Measurements from ENCODE around the gene HNRNPAB. TPM values are rescaled to one million over a fixed set of nuclear protein-coding genes. Genes with fewer than 3 reads are reported as not detected.

HNRNPAB gene
- total and polyA plus RNA-seq, 9 of the 15 experiments (the other 6 are each of a cell fraction or from before 2014, with no cell fraction given), result 34.6 to 425 (median 236) TPM

DNA sequence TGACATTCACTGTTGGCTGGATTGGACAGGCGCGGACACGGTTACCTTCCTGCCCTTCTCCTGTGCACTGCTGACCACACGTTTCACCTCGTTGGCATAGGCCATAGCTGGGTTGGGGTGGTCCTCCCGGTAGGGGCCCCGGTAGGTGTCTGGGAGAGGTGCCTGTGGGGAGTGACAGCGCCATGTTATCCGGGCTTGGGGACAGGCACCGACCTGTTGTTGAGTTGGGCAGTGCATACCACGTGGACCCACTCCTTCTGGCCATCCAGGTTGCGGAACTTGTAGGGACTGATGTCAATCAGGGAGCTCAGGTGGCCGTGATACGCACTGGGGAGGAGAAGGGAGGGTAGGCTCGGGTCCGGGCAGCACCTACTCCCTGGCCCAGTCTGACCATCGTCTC, 20.1 kb downstream of the HNRNPAB start:
- POLR2A ChIA-PET, result interaction anchor here (0.6 to 13.2 kb wide), 5 partner anchors 11 to 36 kb away, joined by 3 to 162 read pairs (median 5); partner anchors contain the start of gene HNRNPAB
- Histone ChIP-seq H3K9ac (ENCODE audit: insufficient read depth in 1 of 2, low read depth in 2 of 2, low read length in 2 of 2) (peak overlapping the region in 1 of 2 experiments; percentile 77; a peak in 2 of 4 replicates), H3K36me3 (ENCODE audit: control insufficient read depth, insufficient read depth, low read length) (peaks cover 86% of the 10 kb centered on the region), H3K9me1 (ENCODE audit: control insufficient read depth, insufficient read depth, low read length) (peaks cover 5% of the 10 kb centered on the region), H4K20me1 (replicated peaks; ENCODE audit: control insufficient read depth, insufficient read depth, low read length) (peaks cover 9% of the 10 kb centered on the region), H3K79me2 (ENCODE audit: control insufficient read depth, insufficient read depth, low read length) (peaks cover 5% of the 10 kb centered on the region; the same call in 1 of the 3 replicates), H2AFZ (ENCODE audit: low read depth, low read length) (no peak overlapping the region), H3K27me3 (ENCODE audit: control insufficient read depth in 2 of 2, insufficient read depth in 2 of 2, low read length in 2 of 2) (no peaks in the 10 kb centered on the region), H3K4me3 (no peak overlapping the region), H3K27ac (ENCODE audit: extremely low read depth, low read depth, low read length) (no peak overlapping the region), H3K9me3 (replicated peaks; ENCODE audit: control insufficient read depth, insufficient read depth, low read depth, low read length) (no peaks in the 10 kb centered on the region), H3K4me2 (ENCODE audit: insufficient read depth, low read length) (no peak overlapping the region), H3K4me1 (replicated peaks in 1 of 2; ENCODE audit: control insufficient read depth in 2 of 2, insufficient read depth in 2 of 2, low read length in 2 of 2) (peaks cover 10 to 23% of the 10 kb centered on the region in 2 experiments; a peak in 3 of 5 replicates)
- FAIRE-seq (no peak), DNase-seq (ENCODE audit: extremely low read depth in 1 of 4, low spot score in 3 of 4) (no peak), ATAC-seq (no peak; the same call in 2 of the 3 replicates)
- TF ChIP-seq POLR2G (IDR thresholded peaks at IDR 0.05; ENCODE audit: low read depth, low read length) (peak; percentile 60), RBM39 (optimal IDR thresholded peaks at IDR 0.05; ENCODE audit: low read depth, low read length) (no peak), ZNF165 (CRISPR knock-in tag; IDR thresholded peaks at IDR 0.05; ENCODE audit: borderline replicate concordance) (no peak)
- TF ChIP-seq, protein P1, sequence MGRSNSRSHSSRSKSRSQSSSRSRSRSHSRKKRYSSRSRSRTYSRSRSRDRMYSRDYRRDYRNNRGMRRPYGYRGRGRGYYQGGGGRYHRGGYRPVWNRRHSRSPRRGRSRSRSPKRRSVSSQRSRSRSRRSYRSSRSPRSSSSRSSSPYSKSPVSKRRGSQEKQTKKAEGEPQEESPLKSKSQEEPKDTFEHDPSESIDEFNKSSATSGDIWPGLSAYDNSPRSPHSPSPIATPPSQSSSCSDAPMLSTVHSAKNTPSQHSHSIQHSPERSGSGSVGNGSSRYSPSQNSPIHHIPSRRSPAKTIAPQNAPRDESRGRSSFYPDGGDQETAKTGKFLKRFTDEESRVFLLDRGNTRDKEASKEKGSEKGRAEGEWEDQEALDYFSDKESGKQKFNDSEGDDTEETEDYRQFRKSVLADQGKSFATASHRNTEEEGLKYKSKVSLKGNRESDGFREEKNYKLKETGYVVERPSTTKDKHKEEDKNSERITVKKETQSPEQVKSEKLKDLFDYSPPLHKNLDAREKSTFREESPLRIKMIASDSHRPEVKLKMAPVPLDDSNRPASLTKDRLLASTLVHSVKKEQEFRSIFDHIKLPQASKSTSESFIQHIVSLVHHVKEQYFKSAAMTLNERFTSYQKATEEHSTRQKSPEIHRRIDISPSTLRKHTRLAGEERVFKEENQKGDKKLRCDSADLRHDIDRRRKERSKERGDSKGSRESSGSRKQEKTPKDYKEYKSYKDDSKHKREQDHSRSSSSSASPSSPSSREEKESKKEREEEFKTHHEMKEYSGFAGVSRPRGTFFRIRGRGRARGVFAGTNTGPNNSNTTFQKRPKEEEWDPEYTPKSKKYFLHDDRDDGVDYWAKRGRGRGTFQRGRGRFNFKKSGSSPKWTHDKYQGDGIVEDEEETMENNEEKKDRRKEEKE (IDR thresholded peaks at IDR 0.05; ENCODE audit: borderline replicate concordance in 1 of 2, control insufficient read depth in 1 of 2, low read depth in 2 of 2, low read length in 1 of 2), result no peak
- BruUV-seq (replicated peaks), result no TSS peak
- 88% methylated on average over 11 of the region's 17 CpGs for WGBS (ENCODE audit: insufficient coverage, low coverage, missing lambda C conversion rate)
- in situ Hi-C loops (cut with MboI) (no loop called here), intact Hi-C loops (cut with micrococcal nuclease) (no loop called here)
- CTCF ChIA-PET (ENCODE audit: low intra/inter-chr PET ratio), result no interaction called here

All from K562 (cell line).